ENCODE measurements around the gene CCSER2.

Gene CCSER2

DNA sequence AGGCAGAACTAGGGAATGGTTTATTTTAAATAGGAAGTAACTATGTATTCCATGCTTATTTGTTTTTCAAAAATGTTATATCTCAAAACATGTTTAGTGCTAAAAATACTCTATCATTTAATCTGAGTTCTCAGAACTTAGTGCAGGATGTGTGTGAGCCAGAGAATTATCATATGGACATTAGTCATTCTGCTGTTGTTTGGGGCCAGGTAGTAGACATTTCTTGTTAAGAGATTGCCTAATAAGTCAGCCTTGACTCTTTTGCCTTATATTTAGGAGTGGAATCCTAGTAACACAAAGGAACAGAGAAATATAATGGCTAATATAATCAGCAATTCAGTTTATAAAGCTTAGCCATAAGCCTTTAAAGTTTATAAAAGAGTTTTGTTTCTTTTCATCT is 149.8 kb downstream of the CCSER2 start:
- no peak for ATAC-seq
- TF ChIP-seq ZFP30 (CRISPR knock-in tag; IDR thresholded peaks at IDR 0.05) (no peak), TCF4 (CRISPR knock-in tag; IDR thresholded peaks at IDR 0.05; ENCODE audit: borderline replicate concordance) (no peak), BACH2 (CRISPR knock-in tag; IDR thresholded peaks at IDR 0.05; ENCODE audit: borderline replicate concordance) (no peak), TOX (CRISPR knock-in tag; IDR thresholded peaks at IDR 0.05; ENCODE audit: borderline replicate concordance) (no peak), ZFP3 (CRISPR knock-in tag; IDR thresholded peaks at IDR 0.05) (no peak), ZNF8 (CRISPR knock-in tag; IDR thresholded peaks at IDR 0.05) (no peak), ZC3H10 (CRISPR knock-in tag; IDR thresholded peaks at IDR 0.05) (no peak)
- TF ChIP-seq, protein P1, sequence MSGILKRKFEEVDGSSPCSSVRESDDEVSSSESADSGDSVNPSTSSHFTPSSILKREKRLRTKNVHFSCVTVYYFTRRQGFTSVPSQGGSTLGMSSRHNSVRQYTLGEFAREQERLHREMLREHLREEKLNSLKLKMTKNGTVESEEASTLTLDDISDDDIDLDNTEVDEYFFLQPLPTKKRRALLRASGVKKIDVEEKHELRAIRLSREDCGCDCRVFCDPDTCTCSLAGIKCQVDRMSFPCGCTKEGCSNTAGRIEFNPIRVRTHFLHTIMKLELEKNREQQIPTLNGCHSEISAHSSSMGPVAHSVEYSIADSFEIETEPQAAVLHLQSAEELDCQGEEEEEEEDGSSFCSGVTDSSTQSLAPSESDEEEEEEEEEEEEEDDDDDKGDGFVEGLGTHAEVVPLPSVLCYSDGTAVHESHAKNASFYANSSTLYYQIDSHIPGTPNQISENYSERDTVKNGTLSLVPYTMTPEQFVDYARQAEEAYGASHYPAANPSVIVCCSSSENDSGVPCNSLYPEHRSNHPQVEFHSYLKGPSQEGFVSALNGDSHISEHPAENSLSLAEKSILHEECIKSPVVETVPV (CRISPR knock-in tag; IDR thresholded peaks at IDR 0.05), result no peak

GRCh38 chr10:84478679-84479078 is 150.3 kb downstream of the CCSER2 start:
- ATAC-seq, result no peak
- TF ChIP-seq SNAI2 (CRISPR knock-in tag; IDR thresholded peaks at IDR 0.05), result no peak
- TF ChIP-seq ZNF565 (CRISPR knock-in tag; conservative IDR thresholded peaks at IDR 0.05; ENCODE audit: low read depth), result no peak
- TF ChIP-seq, protein P1 (CRISPR knock-in tag; IDR thresholded peaks at IDR 0.05), result no peak
- no peak for TF ChIP-seq CSDC2 (CRISPR knock-in tag; IDR thresholded peaks at IDR 0.05)
- no peak for TF ChIP-seq ZNF70 (CRISPR knock-in tag; IDR thresholded peaks at IDR 0.05)

GRCh38 chr10:84484541-84484940 is 156.2 kb downstream of the CCSER2 start:
- no peak for ATAC-seq
- TF ChIP-seq, protein P1 (CRISPR knock-in tag; IDR thresholded peaks at IDR 0.05), result no peak
- TF ChIP-seq ZNF8 (CRISPR knock-in tag; IDR thresholded peaks at IDR 0.05) (no peak), CSDC2 (CRISPR knock-in tag; IDR thresholded peaks at IDR 0.05) (no peak), SNAI2 (CRISPR knock-in tag; IDR thresholded peaks at IDR 0.05) (no peak), ESRRG (CRISPR knock-in tag; IDR thresholded peaks at IDR 0.05) (no peak), ARNTL (CRISPR knock-in tag; IDR thresholded peaks at IDR 0.05; ENCODE audit: borderline replicate concordance, low read depth) (no peak), TSHZ2 (CRISPR knock-in tag; IDR thresholded peaks at IDR 0.05) (no peak), PPARA (CRISPR knock-in tag; IDR thresholded peaks at IDR 0.05; ENCODE audit: borderline replicate concordance) (no peak), ZNF70 (CRISPR knock-in tag; IDR thresholded peaks at IDR 0.05) (no peak), TOX (CRISPR knock-in tag; IDR thresholded peaks at IDR 0.05; ENCODE audit: borderline replicate concordance) (no peak), GLIS3 (CRISPR knock-in tag; IDR thresholded peaks at IDR 0.05) (no peak), BACH2 (CRISPR knock-in tag; IDR thresholded peaks at IDR 0.05; ENCODE audit: borderline replicate concordance) (no peak), TCF4 (CRISPR knock-in tag; IDR thresholded peaks at IDR 0.05; ENCODE audit: borderline replicate concordance) (no peak)
- TF ChIP-seq, protein P2, sequence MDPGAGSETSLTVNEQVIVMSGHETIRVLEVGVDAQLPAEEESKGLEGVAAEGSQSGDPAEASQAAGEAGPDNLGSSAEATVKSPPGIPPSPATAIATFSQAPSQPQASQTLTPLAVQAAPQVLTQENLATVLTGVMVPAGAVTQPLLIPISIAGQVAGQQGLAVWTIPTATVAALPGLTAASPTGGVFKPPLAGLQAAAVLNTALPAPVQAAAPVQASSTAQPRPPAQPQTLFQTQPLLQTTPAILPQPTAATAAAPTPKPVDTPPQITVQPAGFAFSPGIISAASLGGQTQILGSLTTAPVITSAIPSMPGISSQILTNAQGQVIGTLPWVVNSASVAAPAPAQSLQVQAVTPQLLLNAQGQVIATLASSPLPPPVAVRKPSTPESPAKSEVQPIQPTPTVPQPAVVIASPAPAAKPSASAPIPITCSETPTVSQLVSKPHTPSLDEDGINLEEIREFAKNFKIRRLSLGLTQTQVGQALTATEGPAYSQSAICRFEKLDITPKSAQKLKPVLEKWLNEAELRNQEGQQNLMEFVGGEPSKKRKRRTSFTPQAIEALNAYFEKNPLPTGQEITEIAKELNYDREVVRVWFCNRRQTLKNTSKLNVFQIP (CRISPR knock-in tag; IDR thresholded peaks at IDR 0.05; ENCODE audit: borderline replicate concordance, low read depth), result no peak
- TF ChIP-seq, protein P3, sequence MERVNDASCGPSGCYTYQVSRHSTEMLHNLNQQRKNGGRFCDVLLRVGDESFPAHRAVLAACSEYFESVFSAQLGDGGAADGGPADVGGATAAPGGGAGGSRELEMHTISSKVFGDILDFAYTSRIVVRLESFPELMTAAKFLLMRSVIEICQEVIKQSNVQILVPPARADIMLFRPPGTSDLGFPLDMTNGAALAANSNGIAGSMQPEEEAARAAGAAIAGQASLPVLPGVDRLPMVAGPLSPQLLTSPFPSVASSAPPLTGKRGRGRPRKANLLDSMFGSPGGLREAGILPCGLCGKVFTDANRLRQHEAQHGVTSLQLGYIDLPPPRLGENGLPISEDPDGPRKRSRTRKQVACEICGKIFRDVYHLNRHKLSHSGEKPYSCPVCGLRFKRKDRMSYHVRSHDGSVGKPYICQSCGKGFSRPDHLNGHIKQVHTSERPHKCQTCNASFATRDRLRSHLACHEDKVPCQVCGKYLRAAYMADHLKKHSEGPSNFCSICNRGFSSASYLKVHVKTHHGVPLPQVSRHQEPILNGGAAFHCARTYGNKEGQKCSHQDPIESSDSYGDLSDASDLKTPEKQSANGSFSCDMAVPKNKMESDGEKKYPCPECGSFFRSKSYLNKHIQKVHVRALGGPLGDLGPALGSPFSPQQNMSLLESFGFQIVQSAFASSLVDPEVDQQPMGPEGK (CRISPR knock-in tag; IDR thresholded peaks at IDR 0.05; ENCODE audit: borderline replicate concordance), result no peak

Measured in SK-N-SH treated with all-trans-retinoic acid at 6 μM for 48 hours (cell line).